ENCODE data around the gene S1PR5.

Gene S1PR5

DNA sequence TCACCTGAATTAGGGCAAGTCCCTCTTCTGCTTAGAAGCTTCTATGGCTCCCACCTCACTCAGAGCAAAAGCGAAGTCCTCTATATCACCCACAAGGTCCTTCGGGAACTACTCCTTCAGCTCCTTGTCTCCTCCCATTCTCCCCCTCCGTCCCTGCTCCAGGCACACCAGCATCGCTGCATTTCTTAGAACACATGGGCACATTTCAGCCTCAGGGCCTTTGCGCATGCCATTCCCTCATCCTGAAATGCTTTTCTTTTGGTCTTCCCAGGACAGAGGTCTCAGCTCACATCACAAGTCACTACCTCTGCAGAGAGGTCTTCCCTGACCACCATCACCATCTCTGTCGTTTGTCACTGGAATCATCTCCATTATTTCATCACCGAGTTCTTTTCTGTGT lies 4.0 kb downstream of the S1PR5 start:
- no peak for FAIRE-seq

DNA sequence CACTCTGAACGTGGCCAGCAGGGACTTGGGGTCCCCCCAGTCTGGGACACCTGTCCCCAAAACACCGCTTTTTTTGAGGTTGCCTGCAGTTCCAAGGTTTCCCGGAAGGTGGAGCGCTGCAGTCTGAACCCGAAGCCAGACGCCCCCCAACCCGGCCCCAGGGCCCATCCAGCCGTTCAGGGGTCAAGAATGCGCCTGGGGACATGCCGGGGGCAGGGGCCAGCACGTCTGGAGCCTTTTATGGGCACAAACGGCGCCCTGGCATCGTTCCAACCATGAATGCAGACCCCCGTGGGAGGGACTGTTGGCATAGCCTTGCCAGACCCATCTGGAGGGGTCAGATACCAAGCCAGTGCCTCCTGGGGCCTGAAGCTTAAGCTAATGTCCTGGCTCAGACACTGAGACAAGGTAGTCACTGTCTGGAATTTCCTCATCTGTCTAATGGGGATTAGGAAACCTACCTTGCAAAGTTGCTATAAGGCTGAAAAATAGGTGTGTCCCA lies 6.9 kb downstream of the S1PR5 start:
- FAIRE-seq: no peak

GRCh38 chr19:10508707-10509106 lies 8.5 kb downstream of the S1PR5 start:
- no peak for FAIRE-seq

DNA sequence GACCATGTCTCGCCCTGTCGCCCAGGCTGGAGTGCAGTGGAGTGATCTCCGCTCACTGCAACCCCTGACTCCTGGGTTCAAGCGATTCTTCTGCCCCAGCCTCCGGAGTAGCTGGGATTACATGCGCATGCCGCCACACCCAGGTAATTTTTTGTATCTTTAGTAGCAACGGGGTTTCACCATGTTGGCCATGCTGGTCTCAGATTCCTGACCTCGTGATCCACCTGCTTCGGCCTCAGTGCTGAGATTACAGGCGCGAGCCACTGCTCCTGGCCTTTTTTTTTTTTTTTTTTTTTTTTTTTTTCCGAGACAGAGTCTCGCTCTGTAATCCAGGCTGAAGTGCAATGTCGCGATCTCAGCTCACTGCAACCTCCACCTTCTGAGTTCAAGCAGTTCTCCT lies 9.2 kb downstream of the S1PR5 start:
- FAIRE-seq: no peak

DNA sequence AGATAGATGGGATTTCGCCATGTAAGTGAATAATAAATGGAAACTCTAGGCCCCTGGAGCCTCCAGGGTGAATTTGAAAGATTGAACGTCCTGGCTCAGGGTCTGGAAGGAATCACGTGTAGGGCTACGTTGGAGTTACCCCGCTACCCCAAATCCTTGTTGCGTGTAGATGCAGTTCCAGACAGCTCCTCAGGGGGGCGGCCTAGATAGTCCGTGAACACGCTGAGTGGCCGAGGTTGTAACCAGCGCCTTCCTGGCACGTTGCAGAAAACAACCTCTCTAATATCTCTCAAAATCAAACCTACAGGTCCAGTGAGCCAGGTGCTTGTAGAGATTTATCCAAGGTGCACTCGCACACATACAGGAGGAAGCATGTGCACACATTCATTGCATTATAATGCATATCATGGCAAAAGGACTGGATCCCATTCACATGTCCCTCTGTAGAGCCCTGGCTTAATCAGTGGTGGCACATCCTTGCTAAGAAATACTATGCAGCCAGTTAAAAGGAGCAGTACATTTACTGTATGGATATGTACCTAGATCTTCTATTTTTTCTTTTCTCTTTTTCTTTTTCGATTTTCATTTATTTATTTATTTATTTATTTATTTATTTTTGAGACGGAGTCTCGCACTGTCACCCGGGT lies 11.5 kb downstream of the S1PR5 start:
- no peak for FAIRE-seq

DNA sequence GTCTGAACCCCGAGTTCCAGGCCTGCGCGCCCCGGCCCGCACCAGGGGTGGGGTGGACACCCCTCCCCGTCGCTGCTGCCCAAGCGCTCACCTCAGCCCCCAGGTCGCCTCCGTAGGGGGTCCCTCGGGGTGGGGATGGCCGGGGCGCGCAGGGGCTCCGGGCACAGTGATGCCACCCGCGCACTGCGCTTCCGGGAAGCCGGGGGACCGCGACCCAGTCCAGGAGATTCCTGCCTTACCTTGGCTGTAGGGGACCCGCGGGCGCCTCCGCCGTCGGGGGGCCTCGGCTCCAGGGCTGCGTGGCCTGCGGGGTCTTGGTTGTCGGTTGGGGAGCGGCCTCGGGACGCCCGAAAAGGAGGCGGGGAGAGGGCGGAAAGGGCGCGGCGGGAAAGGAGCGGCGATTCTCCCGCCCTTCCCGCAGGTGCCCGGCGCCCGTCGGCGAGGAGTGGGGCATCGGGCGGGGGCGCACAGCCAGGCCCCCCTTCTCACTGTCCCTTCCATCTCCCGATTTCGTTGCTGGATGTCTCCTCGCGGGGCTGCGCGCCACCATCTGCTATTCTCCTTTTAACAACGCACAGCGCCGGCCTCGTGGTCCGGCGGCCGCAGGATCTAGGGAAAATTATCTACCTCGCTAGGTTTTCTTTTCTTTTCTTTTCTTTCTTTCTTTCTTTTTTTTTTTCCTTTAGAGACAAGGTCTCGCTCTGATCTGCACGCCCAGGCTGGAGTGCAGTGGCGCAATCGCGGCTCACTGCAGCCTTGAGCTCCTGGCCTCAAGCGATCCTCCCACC lies 14.1 kb downstream of the S1PR5 start, which contains the start of gene KEAP1:
TSS of gene KEAP1 (minus strand) at position 355 of the 788 bp plus-strand sequence. CDS start 3,323 bp downstream, outside the sequence.
- no peak for FAIRE-seq

GRCh38 chr19:10502524-10503001 lies 14.7 kb downstream of the S1PR5 start:
- FAIRE-seq: no peak

- no peak for FAIRE-seq
Observed at GRCh38 chr19:10501971-10502523, 15.2 kb downstream of the S1PR5 start.

DNA sequence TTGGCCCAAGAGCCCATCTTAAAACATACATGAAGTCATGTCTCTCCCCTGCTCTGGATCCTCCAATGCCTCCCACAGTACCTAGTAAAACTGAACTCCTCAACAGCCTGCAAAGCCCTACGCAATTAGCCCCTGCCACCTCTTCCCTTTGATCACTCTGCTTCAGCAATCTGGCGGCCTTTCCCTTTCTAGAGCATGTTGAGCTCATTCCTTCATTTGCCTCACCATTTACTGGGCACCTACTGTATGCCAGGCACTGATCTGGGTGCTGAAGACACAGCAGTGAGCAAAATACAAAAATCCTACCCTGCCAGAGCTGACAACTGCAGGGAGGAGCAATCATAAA lies 17.0 kb downstream of the S1PR5 start:
- no peak for FAIRE-seq

- no peak for FAIRE-seq
Observed at GRCh38 chr19:10499550-10500246, 17.5 kb downstream of the S1PR5 start.

GRCh38 chr19:10497371-10497770 lies 19.9 kb downstream of the S1PR5 start:
- FAIRE-seq: no peak

DNA sequence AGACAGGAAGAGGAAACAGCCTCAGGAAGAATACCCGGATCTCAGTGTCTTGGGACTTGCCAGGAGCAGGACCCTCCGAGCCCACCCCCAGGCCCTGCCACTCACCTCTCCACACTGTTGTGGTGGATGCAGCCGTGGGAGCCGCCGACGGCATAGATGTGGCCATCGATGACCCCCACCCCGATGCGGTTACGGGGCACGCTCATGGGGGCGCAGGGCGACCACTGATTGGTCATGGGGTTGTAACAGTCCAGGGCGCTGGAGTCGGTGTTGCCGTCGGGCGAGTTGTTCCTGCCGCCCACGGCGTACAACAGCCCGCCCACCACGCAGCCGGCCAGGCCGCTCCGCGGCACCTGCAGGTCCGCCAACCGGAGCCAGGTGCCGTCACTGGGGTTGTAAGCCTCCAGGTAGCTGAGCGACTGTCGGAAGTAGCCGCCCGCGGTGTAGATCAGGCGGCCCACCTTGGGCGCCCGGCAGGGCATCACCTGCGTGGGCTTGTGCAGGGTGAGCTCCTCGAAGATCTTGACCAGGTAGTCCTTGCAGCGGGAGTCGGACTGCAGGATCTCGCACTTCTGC lies 25.7 kb downstream of the S1PR5 start:
- FAIRE-seq: no peak

GRCh38 chr19:10486551-10486950 lies 30.7 kb downstream of the S1PR5 start:
- no peak for FAIRE-seq

GRCh38 chr19:10478903-10479384 lies 38.3 kb downstream of the S1PR5 start:
- FAIRE-seq: no peak

DNA sequence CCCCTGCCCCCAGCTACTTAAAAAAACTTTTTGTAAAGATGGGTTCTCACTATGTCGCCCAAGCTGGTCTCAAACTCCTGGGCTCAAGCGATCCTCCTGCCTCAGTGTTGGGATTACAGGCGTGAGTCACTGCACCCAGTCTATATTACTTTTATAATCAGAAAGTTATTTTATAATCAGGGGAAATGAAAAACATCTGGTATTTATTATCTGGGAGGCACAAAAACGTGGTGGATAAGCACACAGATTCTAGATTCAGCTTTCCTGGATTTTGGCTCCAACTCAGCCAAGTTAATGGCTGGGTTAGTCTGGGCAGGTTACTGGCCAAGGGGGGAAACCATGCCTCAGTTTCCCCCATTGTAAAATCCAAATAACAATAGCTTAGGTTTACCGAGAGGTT lies 38.8 kb downstream of the S1PR5 start:
- FAIRE-seq: no peak

GRCh38 chr19:10474962-10475451 lies 42.2 kb downstream of the S1PR5 start:
- no peak for FAIRE-seq

- no peak for FAIRE-seq
Observed at GRCh38 chr19:10473192-10473591, 44.1 kb downstream of the S1PR5 start.

GRCh38 chr19:10471909-10472308 lies 45.3 kb downstream of the S1PR5 start:
- no peak for FAIRE-seq

GRCh38 chr19:10468133-10468532 lies 49.1 kb downstream of the S1PR5 start:
- FAIRE-seq: no peak

- no peak for FAIRE-seq
Observed at GRCh38 chr19:10467104-10467706, 50.0 kb downstream of the S1PR5 start.

- FAIRE-seq: no peak
Observed at GRCh38 chr19:10464456-10464855, 52.8 kb downstream of the S1PR5 start.

Data from TTC549 (cell line).